ENCODE measurements around the gene SLC14A1. TPM values are rescaled to one million over a fixed set of nuclear protein-coding genes. Genes with fewer than 3 reads are reported as not detected.

Gene SLC14A1
- total and polyA plus RNA-seq, 9 donors = 0.20 to 3.3 (median 0.43) TPM; not detected in 1

- H3K27ac ChIP-seq = no peak overlapping the region
- no peak for TF ChIP-seq CTCF (IDR thresholded peaks at IDR 0.05)
- no peak for TF ChIP-seq POLR2A (IDR thresholded peaks at IDR 0.05)
- no peak for TF ChIP-seq EP300 (IDR thresholded peaks at IDR 0.05)
- no peak for DNase-seq
- no peaks in the 10 kb centered on the region for H3K9me3 ChIP-seq
- H3K4me1 ChIP-seq (ENCODE audit: insufficient read depth) = no peaks in the 10 kb centered on the region
- intact Hi-C loops (cut with DNase I) = no loop called here
- WGBS, 3 donors = 87 to 95% (median 93%) methylated on average over 4 of the region's 4 CpGs
- H3K36me3 ChIP-seq = no peaks in the 10 kb centered on the region
- no peaks in the 10 kb centered on the region for H3K27me3 ChIP-seq
- H3K4me3 ChIP-seq = no peak overlapping the region
Measured at GRCh38 chr18:45725336-45725735, 1.4 kb downstream of the SLC14A1 start.

GRCh38 chr18:45726603-45727002, 2.6 kb downstream of the SLC14A1 start:
- WGBS, 3 donors = 19 to 33% (median 22%) methylated on average over 3 of the region's 3 CpGs
- Histone ChIP-seq H3K36me3 (no peaks in the 10 kb centered on the region), H3K9me3 (no peaks in the 10 kb centered on the region), H3K27me3 (no peaks in the 10 kb centered on the region), H3K27ac (no peak overlapping the region), H3K4me3 (no peak overlapping the region), H3K4me1 (ENCODE audit: insufficient read depth) (no peaks in the 10 kb centered on the region)
- DNase-seq = no peak
- intact Hi-C loops (cut with DNase I) = no loop called here
- no peak for TF ChIP-seq CTCF (IDR thresholded peaks at IDR 0.05)
- TF ChIP-seq POLR2A (IDR thresholded peaks at IDR 0.05) = no peak
- no peak for TF ChIP-seq EP300 (IDR thresholded peaks at IDR 0.05)

GRCh38 chr18:45727068-45727467, 3.1 kb downstream of the SLC14A1 start:
- Histone ChIP-seq H3K4me1 (ENCODE audit: insufficient read depth) (no peaks in the 10 kb centered on the region), H3K9me3 (no peaks in the 10 kb centered on the region), H3K27ac (no peak overlapping the region), H3K27me3 (no peaks in the 10 kb centered on the region), H3K36me3 (no peaks in the 10 kb centered on the region), H3K4me3 (no peak overlapping the region)
- no peak for DNase-seq
- intact Hi-C loops (cut with DNase I) = no loop called here
- WGBS, 3 donors = 92 to 94% (median 94%) methylated on average over 18 of the region's 18 CpGs
- TF ChIP-seq EP300 (IDR thresholded peaks at IDR 0.05) = no peak
- TF ChIP-seq CTCF (IDR thresholded peaks at IDR 0.05) = no peak
- no peak for TF ChIP-seq POLR2A (IDR thresholded peaks at IDR 0.05)

- intact Hi-C loops (cut with DNase I) = no loop called here
Measured at GRCh38 chr18:45728336-45729010, 4.5 kb downstream of the SLC14A1 start.

More at GRCh38 chr18:45728336-45729010, 4.5 kb downstream of the SLC14A1 start:
- Histone ChIP-seq H3K27me3 (no peaks in the 10 kb centered on the region), H3K36me3 (no peaks in the 10 kb centered on the region), H3K27ac (no peak overlapping the region), H3K4me1 (ENCODE audit: insufficient read depth) (no peaks in the 10 kb centered on the region), H3K9me3 (no peaks in the 10 kb centered on the region), H3K4me3 (no peak overlapping the region)
- 10 to 19% (median 11%) methylated on average over 2 of the region's 2 CpGs for WGBS, 3 donors
- no peak for TF ChIP-seq POLR2A (IDR thresholded peaks at IDR 0.05)
- TF ChIP-seq EP300 (IDR thresholded peaks at IDR 0.05) = no peak
- no peak for TF ChIP-seq CTCF (IDR thresholded peaks at IDR 0.05)
- no peak for DNase-seq

All from ovary (tissue), 9 donors.